DOHH2 (cell line): ENCODE results near the gene TF.

Source experiments
- EZH2phosphoT487 ChIP-seq: fragments of 200-600 bp; sonication (generic); IDR thresholded peaks from 2 replicates; pipeline ENCODE4 v1.6.1; 2017; ENCODE audit warnings: borderline replicate concordance, mild to moderate bottlenecking, antibody characterized with exemption, low read length, moderate library complexity, mixed read lengths
- TF ChIP-seq, protein P1 (sequence below): fragments of 200-600 bp; sonication (generic); IDR thresholded peaks from one replicate; pipeline ENCODE4 v1.5.1; 2014; ENCODE audit warnings: antibody characterized with exemption, mild to moderate bottlenecking, low read depth, low read length; ENCODE audit not compliant: poor library complexity, severe bottlenecking

DNA sequence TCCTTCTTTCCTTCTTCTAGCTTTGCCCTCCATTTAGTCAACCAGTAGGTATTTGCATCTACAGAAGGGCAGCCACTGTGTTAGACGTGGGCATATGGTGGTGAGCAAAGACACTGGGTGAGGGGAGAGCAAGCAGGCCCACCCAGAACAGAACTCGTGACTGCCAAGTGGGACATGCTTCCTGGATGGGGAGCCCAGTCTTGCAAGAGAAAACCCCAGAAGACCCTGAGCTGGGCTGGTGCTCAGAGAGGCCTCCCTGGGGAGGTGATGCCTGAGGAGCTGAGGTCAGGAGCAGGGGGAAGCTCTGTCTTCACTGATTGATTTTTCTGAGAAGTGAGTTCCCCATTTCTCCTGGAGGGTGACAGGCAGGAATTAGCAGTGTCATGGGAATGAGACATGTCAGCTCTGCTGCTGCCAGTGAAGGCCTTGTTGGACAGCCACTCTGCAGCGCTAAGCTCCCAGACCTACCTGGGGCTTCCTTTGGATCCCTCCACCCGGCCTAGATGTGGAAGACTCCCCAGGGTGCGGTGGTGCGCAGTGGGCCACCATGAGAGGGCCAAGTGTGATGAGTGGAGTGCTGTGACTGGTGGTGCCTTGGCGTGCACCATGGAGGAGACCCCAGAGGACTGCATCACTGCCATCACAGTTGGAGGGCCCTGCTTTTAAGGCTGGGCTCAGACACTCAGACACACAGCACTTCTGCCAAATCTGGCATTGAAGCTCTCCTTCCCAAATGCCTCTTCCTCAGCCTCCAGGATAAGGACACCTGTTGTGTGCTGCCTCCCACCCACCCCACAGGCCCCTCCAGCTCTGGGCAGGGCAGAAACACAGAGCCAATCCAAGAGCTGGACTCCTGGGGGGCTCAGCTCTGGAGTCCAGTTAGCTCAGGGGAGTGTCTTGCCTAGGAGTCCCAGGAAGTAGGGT lies 44.5 kb upstream of the TF start:
- TF ChIP-seq, protein P1, sequence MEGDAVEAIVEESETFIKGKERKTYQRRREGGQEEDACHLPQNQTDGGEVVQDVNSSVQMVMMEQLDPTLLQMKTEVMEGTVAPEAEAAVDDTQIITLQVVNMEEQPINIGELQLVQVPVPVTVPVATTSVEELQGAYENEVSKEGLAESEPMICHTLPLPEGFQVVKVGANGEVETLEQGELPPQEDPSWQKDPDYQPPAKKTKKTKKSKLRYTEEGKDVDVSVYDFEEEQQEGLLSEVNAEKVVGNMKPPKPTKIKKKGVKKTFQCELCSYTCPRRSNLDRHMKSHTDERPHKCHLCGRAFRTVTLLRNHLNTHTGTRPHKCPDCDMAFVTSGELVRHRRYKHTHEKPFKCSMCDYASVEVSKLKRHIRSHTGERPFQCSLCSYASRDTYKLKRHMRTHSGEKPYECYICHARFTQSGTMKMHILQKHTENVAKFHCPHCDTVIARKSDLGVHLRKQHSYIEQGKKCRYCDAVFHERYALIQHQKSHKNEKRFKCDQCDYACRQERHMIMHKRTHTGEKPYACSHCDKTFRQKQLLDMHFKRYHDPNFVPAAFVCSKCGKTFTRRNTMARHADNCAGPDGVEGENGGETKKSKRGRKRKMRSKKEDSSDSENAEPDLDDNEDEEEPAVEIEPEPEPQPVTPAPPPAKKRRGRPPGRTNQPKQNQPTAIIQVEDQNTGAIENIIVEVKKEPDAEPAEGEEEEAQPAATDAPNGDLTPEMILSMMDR = no peak
- no peak for TF ChIP-seq EZH2phosphoT487
